ENCODE data around the gene UNC5A. TPM values are rescaled to one million over a fixed set of nuclear protein-coding genes. Genes with fewer than 3 reads are reported as not detected.
A peak's percentile ranks its signal among the peaks of the same experiment; 100 is the strongest.

UNC5A gene
- total RNA-seq, 1 donor from 2014 or later: 0.22 TPM

GRCh38 chr5:176797456-176798050 lies 12.8 kb upstream of the UNC5A start:
- no peak for DNase-seq
- intact Hi-C loops (cut with micrococcal nuclease): no loop called here
- no peak for ATAC-seq

GRCh38 chr5:176798086-176798876 lies 12.1 kb upstream of the UNC5A start:
- ATAC-seq: no peak
- no peak for DNase-seq
- intact Hi-C loops (cut with micrococcal nuclease): no loop called here

- no peak for ATAC-seq
These were observed 11.4 kb upstream of the UNC5A start for GRCh38 chr5:176798949-176799348.

GRCh38 chr5:176799488-176799887 lies 10.9 kb upstream of the UNC5A start:
- no peak for ATAC-seq
- DNase-seq: no peak
- intact Hi-C loops (cut with micrococcal nuclease): no loop called here

More at GRCh38 chr5:176798949-176799348, 11.4 kb upstream of the UNC5A start:
- intact Hi-C loops (cut with micrococcal nuclease): no loop called here
- DNase-seq: no peak

- DNase-seq (no peak), ATAC-seq (no peak)
- intact Hi-C loops (cut with micrococcal nuclease): no loop called here
These were observed 10.3 kb upstream of the UNC5A start for GRCh38 chr5:176800024-176800423.

GRCh38 chr5:176802116-176802784 lies 8.1 kb upstream of the UNC5A start:
- DNase-seq: no peak
- intact Hi-C loops (cut with micrococcal nuclease): no loop called here
- ATAC-seq: no peak

GRCh38 chr5:176803068-176803942 lies 7.1 kb upstream of the UNC5A start:
- no peak for ATAC-seq
- intact Hi-C loops (cut with micrococcal nuclease): no loop called here

GRCh38 chr5:176803943-176804498 lies 6.3 kb upstream of the UNC5A start:
- no peak for DNase-seq
- no peak for ATAC-seq
- intact Hi-C loops (cut with micrococcal nuclease): no loop called here

More at GRCh38 chr5:176803068-176803942, 7.1 kb upstream of the UNC5A start:
- DNase-seq: no peak

GRCh38 chr5:176806137-176806536 lies 4.2 kb upstream of the UNC5A start:
- ATAC-seq: no peak
- no peak for DNase-seq
- intact Hi-C loops (cut with micrococcal nuclease): no loop called here

GRCh38 chr5:176809544-176810080 lies 747 bp upstream of the UNC5A start:
- DNase-seq: no peak
- intact Hi-C loops (cut with micrococcal nuclease): no loop called here
- no peak for ATAC-seq

- DNase-seq (no peak), ATAC-seq (no peak)
- intact Hi-C loops (cut with micrococcal nuclease): no loop called here
These were observed 535 bp downstream of the UNC5A start for GRCh38 chr5:176810687-176811501.

- peak; percentile 30 for ATAC-seq
These were observed 2.2 kb downstream of the UNC5A start for GRCh38 chr5:176812269-176813259.

GRCh38 chr5:176813587-176814312 lies 3.4 kb downstream of the UNC5A start:
- no peak for ATAC-seq
- intact Hi-C loops (cut with micrococcal nuclease): no loop called here
- no peak for DNase-seq

More at GRCh38 chr5:176812269-176813259, 2.2 kb downstream of the UNC5A start:
- DNase-seq: no peak
- intact Hi-C loops (cut with micrococcal nuclease): no loop called here

GRCh38 chr5:176814313-176814685 lies 3.9 kb downstream of the UNC5A start:
- DNase-seq: no peak
- intact Hi-C loops (cut with micrococcal nuclease): no loop called here
- ATAC-seq: no peak

GRCh38 chr5:176814836-176815438 lies 4.6 kb downstream of the UNC5A start:
- intact Hi-C loops (cut with micrococcal nuclease): no loop called here
- DNase-seq: no peak
- no peak for ATAC-seq

All from left ventricle myocardium superior (tissue), 1 donor.